Urinary bladder (tissue), 4 donors: ENCODE results near the gene SUMO4. TPM values are rescaled to one million over a fixed set of nuclear protein-coding genes. Genes with fewer than 3 reads are reported as not detected.

Source experiments
- DNase-seq: peaks from one replicate; pipeline ENCODE4 v3.0.0-alpha.2; 2015; ENCODE audit errors: extremely low spot score
- H3K27ac ChIP-seq: one replicate; pipeline ENCODE4 v1.5.1; 2013; ENCODE audit warnings: low read depth, mild to moderate bottlenecking, moderate library complexity
- H3K36me3 ChIP-seq: one replicate; pipeline ENCODE4 v1.6.1; 2013; ENCODE audit warnings: mild to moderate bottlenecking, moderate library complexity; ENCODE audit not compliant: insufficient read depth
- H3K4me1 ChIP-seq: one replicate; pipeline ENCODE4 v1.6.1; 2013; ENCODE audit warnings: mild to moderate bottlenecking, moderate library complexity; ENCODE audit not compliant: insufficient read depth
- H3K4me3 ChIP-seq: one replicate; pipeline ENCODE4 v1.5.1; 2013; ENCODE audit warnings: low read depth, low read length
- WGBS: extraction: QIAGEN DNeasy Blood & Tissue Kit; methylation state at CpG from one replicate; pipeline ENCODE4 v1.1.7; 2013; 5-methylcytosine and 5-hydroxymethylcytosine counted together
- polyA plus RNA-seq: library from polyadenylated mRNA; stranded (reverse); fragments of 200-250 nt; gene quantifications from one replicate; pipeline ENCODE4 v1.2.3, GENCODE V29; 2013
- total RNA-seq: library from RNA; depleted of rRNA; stranded (reverse); fragments of >200 nt; gene quantifications from one replicate; pipeline ENCODE4 v1.2.3, GENCODE V29; 2014
- donor health status: healthy with polysubstance abuse.
- donor health status: healthy.

Gene SUMO4
- total and polyA plus RNA-seq, 2 donors, result 14.6 TPM; not detected in 1

DNA sequence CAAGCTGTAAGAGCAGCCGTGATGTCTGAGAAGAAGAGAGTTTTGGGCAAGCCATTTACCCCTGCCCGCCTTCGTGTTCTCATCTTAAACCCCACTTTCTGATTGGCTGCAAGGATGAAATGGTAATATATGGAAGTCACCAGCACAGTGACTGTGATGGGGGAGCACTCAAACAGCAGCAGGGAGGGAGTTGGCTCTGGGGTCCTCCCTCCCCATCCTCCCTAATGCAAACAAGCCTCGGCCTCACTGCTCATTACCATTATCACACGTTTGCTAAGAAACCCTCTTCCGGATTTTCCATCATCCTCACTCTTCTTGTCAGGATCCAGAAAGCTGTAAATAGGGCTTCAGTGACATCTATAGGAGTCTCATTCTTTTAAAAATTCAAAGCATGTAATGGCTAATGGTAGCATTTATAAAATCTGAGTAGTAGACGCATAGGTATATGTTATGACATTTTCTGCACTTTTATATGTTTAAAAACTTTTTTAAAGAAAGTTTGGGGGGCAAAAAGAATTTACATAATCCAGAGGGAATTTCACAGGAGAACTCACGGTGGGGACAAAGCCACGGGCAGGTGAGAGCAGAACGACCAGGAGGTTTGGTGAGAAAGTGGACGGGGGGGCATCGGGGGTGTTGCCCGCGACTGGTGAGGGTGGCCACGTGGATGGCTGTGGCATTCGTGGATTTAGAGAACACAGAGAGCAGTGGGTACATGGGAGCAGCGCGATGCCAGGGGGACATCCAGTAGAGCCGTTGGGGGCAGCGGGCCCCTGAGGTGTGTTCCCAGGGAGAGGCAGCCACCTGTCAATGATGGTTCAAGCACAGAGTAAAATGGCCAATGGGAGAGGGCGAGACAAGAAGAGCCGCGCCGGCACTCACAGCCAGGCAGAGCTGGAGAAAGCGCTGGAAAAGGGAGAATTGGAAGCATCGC is 29.6 kb downstream of the SUMO4 start:
- no peaks in the 10 kb centered on the region for H3K4me1 ChIP-seq
- no peak overlapping the region for H3K4me3 ChIP-seq
- H3K27ac ChIP-seq, result no peak overlapping the region
- no peak for DNase-seq
- H3K36me3 ChIP-seq, result no peaks in the 10 kb centered on the region
- WGBS, result 87% methylated on average over 26 of the region's 26 CpGs

DNA sequence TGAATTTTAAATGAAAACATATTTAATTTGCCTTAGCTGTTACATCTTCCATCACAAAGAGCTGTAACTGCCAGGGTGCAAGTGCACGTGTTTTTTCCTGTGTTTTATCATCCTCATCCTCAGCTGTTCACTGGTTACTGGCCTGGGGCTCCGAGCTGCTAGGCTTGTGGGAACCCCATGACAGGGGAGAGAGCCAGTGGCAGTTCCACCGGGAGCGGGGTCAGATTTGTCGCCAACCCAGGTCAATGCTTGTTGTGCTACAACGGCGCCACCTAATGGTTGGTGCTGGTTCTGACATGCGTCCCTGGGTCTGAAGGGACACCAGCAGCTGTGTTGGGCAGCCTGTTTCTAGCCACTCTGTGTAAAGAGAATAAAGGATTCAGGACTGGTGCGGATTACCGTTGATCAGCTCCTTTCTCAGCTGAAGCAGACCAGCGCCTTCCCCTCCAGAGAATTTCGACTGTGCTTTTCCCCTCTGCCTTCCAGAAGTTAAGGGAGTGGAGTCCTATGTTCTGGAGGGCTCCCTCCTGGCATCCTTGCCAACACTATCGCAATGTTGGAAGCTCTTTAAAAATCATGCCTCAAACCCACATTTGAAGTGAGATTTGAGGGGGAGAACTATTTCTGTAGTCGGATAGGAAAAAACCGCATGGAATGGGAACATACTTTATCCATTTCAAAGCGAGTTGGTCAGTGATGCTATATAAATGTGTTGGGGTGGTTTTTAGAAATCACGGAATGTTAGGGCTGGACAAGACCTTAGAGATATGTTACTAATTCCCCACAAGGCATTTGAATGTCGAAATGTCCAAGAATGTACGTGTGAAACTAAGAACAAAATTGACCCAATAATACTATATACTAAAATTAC is 32.1 kb downstream of the SUMO4 start:
- Histone ChIP-seq H3K4me1 (no peaks in the 10 kb centered on the region), H3K36me3 (no peaks in the 10 kb centered on the region), H3K27ac (no peak overlapping the region), H3K4me3 (no peak overlapping the region)
- WGBS, result 30% methylated on average over 19 of the region's 19 CpGs
- DNase-seq, result no peak

DNA sequence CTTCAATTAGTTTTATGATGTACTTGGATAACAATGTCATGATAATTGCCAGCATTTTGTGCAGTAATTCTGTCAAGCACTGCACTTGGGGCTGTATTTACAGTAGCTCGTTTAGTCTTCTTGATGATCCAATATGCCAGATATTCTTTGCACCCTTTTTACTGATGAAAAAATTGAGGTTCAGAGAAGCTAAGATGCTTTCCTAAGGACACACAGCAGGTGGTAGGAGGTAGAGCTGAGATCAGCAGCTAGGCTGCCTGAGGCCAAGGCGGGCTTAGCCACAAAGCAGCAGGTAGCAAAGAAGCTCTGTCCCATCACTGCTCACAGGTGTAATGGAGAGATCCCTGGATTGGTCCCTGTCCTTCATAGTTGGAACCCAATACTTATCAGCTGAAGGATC is 33.3 kb downstream of the SUMO4 start:
- 84% methylated on average over 2 of the region's 2 CpGs for WGBS
- no peak for DNase-seq

DNA sequence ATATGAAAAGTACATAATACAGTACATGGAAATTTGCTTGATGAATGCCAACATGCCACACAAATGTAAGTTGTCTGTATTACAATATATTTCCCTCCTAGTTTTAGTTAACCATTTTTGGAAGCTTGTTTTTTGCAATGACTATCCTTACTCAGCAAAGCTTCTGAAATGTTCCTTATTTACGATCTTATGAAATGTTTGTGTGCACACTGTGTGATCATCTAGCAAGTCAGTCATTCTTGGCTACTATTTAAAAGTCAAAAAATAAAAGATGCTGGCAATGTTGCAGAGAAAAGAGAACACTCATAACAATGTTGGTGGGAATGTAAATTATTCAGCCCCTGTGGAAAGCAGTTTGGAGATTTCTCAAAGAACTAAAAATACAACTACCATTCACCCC is 33.8 kb downstream of the SUMO4 start:
- DNase-seq, result no peak
- Histone ChIP-seq H3K4me3 (no peak overlapping the region), H3K4me1 (no peaks in the 10 kb centered on the region), H3K36me3 (no peaks in the 10 kb centered on the region), H3K27ac (no peak overlapping the region)
- WGBS, result 23% methylated on average over 1 of the region's 1 CpG

More for the DNA sequence above, 33.3 kb downstream of the SUMO4 start:
- H3K4me3 ChIP-seq, result no peak overlapping the region
- no peak overlapping the region for H3K27ac ChIP-seq
- no peaks in the 10 kb centered on the region for H3K36me3 ChIP-seq
- no peaks in the 10 kb centered on the region for H3K4me1 ChIP-seq

DNA sequence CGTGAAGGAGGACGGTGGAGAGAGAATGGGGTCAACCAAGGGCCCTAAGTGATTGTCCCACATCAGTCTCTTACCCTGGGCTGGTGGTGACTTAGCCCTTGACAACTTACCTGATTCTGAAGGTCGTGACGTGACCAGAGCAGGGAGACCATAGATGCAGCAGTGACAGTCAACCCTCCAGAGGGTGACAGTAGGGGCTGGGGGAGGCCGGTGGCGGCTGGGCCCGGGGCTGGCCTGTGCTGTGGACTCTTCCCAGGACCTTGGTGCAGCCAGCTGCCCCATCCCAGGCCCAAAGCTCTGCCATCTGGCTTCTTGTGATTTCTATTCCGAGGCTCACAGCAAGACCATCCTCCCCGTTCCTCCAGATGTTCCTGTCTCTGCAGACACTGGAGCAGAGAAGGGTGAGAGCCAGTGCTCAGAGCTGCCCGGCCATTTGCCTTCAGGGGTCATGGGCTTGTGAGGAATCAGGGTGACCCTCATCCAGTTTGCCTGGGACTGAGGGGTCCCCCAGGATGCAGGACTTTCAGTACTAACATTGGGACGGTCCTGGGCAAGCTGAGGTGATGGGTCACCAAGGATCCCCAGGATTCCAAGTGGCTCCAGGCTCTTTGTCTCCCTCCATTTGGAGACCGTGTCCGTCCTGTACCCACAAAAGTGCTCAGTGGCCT is 36.0 kb downstream of the SUMO4 start:
- Histone ChIP-seq H3K4me3 (no peak overlapping the region), H3K36me3 (no peaks in the 10 kb centered on the region), H3K4me1 (no peaks in the 10 kb centered on the region), H3K27ac (no peak overlapping the region)
- 96% methylated on average over 13 of the region's 13 CpGs for WGBS
- DNase-seq, result no peak

DNA sequence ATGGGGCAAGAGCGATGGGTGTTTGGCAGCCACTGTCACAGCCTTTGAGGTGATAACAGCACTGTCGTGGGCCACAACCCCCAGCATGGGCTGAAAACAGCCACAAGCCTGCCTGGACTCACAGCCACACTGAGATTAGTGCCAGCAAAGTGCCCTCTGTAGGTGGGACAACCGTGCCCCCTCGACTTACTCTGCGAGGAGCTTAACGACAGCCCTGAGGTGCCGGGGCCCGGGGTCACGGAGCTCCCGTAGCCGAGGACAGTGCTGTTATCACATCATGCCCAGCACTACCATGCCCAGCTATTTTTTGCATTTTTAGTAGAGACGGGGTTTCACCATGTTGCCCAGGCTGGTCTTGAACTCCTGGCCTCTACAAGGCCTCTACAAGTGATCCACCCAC is 36.6 kb downstream of the SUMO4 start:
- WGBS, result 96% methylated on average over 12 of the region's 12 CpGs
- H3K36me3 ChIP-seq, result no peaks in the 10 kb centered on the region
- no peaks in the 10 kb centered on the region for H3K4me1 ChIP-seq
- no peak overlapping the region for H3K4me3 ChIP-seq
- DNase-seq, result no peak
- no peak overlapping the region for H3K27ac ChIP-seq

DNA sequence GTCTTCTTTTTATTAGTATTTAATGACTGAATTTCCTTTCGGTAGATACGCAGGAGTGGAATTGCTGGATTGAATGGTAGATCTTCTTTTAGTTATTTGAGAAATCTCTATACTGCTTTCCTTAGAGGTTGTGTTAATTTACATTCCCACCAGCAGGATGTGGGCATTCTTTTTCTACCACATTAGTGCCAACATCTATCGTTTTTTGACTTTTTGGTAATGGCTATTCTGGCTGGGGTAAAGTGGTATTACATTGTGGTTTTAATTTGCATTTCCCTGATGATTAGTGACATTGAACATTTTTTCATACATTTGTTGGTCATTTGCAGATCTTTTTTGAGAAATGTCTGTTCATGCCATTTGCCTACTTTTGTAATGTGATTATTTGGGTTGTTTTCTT is 37.1 kb downstream of the SUMO4 start:
- Histone ChIP-seq H3K4me1 (no peaks in the 10 kb centered on the region), H3K27ac (no peak overlapping the region), H3K36me3 (no peaks in the 10 kb centered on the region), H3K4me3 (no peak overlapping the region)
- no peak for DNase-seq
- 90% methylated on average over 3 of the region's 3 CpGs for WGBS

DNA sequence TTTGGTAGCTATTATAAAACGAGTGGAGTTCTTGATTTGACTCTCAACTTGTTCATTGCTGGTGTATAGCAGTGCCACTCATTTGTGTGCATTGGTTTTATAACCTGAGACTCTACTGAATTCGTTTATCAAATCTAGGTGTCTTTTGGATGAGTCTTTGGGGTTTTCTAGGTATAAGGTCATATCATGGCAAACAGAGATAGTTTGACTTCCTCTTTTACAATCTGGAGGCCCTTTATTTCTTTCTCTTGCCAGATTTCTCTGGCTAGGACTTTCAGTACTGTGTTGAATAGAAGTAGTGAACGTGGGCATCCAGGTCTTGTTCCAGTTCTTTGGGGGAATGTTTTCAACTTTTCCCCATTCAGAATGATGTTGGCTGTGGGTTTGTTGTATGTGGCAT is 38.8 kb downstream of the SUMO4 start:
- no peak overlapping the region for H3K27ac ChIP-seq
- no peak overlapping the region for H3K4me3 ChIP-seq
- H3K36me3 ChIP-seq, result no peaks in the 10 kb centered on the region
- WGBS, result 81% methylated on average over 3 of the region's 3 CpGs
- no peaks in the 10 kb centered on the region for H3K4me1 ChIP-seq
- no peak for DNase-seq

DNA sequence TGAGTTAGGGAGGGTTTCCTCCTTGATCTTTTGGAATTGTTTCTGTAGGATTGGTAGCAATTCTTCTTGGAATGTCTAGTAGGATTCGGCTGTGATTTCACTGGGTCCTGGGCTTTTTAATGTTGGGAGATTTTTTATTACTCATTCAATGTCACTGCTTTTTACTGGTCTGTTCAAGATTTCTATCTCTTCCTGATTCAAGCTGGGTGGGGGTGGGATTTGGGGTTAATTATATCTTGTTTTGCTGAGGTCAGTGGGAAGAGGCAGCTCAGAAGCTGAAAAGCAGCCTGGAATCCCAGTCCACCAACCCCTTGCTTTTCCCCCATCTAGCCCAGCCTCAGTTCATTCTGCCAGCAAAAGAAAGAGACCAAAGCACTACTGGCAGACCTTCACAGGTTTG is 39.6 kb downstream of the SUMO4 start:
- H3K4me3 ChIP-seq, result no peak overlapping the region
- H3K36me3 ChIP-seq, result no peaks in the 10 kb centered on the region
- WGBS, result 90% methylated on average over 1 of the region's 1 CpG
- no peak overlapping the region for H3K27ac ChIP-seq
- no peaks in the 10 kb centered on the region for H3K4me1 ChIP-seq
- DNase-seq, result no peak

DNA sequence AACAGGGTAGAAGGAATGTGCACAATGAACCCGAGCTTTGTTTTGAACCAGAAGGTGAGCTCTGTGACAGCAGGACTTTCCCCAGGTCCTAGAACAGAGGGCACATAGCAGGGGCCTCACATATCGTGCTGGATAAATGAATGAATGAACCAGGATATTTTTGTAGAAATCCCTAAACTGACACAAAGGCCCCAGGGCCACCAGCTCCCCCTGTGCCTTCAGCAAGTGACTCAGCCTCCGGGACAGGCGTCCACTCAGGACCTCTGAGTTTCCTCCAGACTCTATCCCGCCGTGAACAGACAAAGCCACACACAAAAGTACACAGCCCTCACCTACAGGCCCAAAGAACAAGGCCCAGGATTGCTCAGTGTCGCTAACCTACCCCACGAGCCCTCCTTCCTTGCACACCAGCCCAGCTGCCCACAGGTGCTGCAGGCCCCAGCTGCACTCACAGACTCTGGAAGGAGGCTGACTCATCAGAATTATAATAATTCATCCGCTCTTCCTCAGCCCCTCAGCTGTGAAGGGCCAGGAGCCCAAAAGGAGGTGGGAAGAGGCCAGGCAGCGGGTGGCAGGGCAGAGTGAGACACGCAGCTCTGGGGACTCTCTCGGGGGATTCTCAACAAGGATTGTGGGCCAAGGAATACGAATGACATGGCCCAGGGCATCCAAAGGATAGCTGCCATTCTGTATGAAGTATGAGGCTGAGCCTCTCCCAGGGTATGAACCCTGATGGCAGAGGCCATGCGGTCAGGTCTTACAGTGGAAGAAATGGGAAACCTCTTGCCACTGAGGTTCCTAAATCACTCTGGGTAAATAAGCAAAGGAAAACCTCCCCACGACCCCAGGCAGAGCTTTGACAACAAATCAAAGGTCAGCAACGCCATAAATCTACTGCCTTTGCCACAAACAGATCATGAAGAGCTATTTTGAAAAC is 40.9 kb downstream of the SUMO4 start:
- Histone ChIP-seq H3K36me3 (no peaks in the 10 kb centered on the region), H3K4me1 (no peaks in the 10 kb centered on the region), H3K27ac (no peak overlapping the region), H3K4me3 (no peak overlapping the region)
- no peak for DNase-seq
- 77% methylated on average over 16 of the region's 16 CpGs for WGBS

DNA sequence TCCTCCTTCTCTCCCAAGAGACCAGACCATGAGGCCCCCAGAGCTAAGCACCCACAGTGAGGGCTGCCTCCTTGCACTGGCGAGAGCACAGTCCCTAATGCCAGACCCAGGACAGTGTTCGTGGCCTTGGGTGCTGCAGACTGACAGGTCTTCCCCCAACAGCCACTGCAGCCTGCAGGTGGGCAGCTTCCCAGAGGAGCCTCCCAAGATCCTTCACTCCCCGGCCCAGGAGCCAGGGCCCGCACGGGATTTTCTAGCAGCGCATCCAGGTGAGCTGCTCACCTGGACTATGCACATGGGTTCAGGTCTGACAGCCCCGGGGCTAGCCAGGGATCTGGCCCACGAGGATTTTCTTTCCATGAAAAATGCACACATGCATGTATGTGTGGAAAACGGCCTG is 41.7 kb downstream of the SUMO4 start:
- WGBS, result 86% methylated on average over 9 of the region's 9 CpGs
- Histone ChIP-seq H3K4me1 (no peaks in the 10 kb centered on the region), H3K36me3 (no peaks in the 10 kb centered on the region), H3K27ac (no peak overlapping the region), H3K4me3 (no peak overlapping the region)
- DNase-seq, result no peak

DNA sequence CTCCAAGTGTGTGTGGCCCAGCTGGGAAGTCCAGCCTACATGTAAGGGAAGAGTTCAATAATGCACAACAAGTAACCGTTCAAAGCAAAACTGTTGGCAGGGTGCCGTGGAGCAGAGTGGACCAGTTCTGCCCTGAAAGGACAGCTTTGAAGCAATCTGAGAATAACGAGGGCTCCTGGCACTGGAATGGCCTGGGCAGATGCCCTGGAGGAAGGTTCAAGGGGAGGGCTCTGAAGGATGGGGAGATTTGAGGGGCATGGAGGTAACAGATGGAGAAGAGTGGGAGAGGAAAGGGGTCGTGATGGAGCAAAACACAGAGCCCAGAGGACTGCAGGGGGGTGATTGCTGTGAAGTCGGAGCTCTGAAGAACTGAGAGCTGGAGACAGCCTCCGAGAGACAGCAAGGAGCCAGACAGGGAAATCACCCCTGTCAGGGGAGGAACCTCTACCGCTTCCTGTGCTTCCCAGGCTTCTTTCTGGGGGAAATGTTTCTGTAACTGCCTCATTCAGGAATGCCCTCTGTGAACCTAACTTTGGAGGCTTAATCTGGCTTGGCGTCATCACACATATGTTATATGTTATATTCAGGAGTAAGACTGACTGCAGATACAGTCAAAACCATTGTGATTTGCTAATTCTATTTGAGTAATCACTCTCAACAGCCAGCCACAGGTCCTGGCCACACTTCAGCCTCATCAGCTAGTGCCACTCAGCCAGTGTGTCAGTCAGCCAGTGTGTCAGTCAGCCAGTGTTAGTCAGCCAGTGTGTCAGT is 43.5 kb downstream of the SUMO4 start:
- DNase-seq, result no peak
- Histone ChIP-seq H3K4me3 (no peak overlapping the region), H3K4me1 (no peaks in the 10 kb centered on the region), H3K36me3 (no peaks in the 10 kb centered on the region), H3K27ac (no peak overlapping the region)
- 60% methylated on average over 8 of the region's 8 CpGs for WGBS
